Mononuclear cell (primary cell): ENCODE measurements around the gene ABLIM1. TPM values are rescaled to one million over a fixed set of nuclear protein-coding genes. Genes with fewer than 3 reads are reported as not detected.
"Not testable (repeated sequence)": the region's sequence is repeated elsewhere in the genome, so short reads cannot be mapped to it uniquely, and the experiment has no call there.

Experiments used
- H3K27me3 ChIP-seq: 2 replicates; pipeline ENCODE4 v1.6.0; 2011; ENCODE audit warnings: low read length, control low read depth; ENCODE audit not compliant: insufficient read depth
- H3K4me1 ChIP-seq: 2 replicates; pipeline ENCODE4 v1.5.1; 2011; ENCODE audit warnings: mild to moderate bottlenecking, low read length, control low read depth; ENCODE audit not compliant: insufficient read depth
- H3K4me3 ChIP-seq: 2 replicates; pipeline ENCODE4 v1.5.1; 2011; ENCODE audit warnings: mild to moderate bottlenecking, low read length, moderate library complexity
- H3K9me3 ChIP-seq: 2 replicates; pipeline ENCODE4 v1.5.1; 2011; ENCODE audit warnings: low read depth, mild to moderate bottlenecking, control low read depth, low read length
- total RNA-seq: library from RNA; depleted of rRNA; stranded (reverse); fragments of >200 nt; gene quantifications from one replicate; pipeline ENCODE4 v1.2.3, GENCODE V29; 2012

The ABLIM1 gene
- total RNA-seq: 108 TPM

DNA sequence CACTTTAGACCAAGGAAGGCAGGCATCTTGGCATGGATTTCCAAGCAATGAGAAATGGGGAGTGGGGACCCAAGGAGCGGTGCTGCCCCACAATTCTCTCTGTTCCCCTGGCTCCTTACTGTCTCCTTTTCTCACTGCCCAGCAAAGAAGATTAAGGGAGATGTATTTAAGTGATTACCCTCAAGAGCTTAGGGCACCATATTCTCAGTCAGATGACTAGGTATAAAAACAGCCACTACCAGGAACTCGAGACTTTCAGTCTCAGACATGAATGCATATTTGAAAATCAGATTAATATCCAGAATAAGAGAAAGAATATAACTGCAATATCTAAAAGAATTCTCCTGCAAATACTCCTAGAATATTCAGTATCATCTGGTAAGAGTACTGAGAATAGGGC, at the start of gene ABLIM1:
TSS of gene ABLIM1 (minus strand) at position 101 of the 400 bp plus-strand sequence. CDS start at position 26, 75 bp downstream.
- no peaks in the 10 kb centered on the region for H3K9me3 ChIP-seq
- no peaks in the 10 kb centered on the region for H3K4me1 ChIP-seq
- H3K27me3 ChIP-seq: no peaks in the 10 kb centered on the region
- H3K4me3 ChIP-seq: no peak within 1 kb of the TSS

DNA sequence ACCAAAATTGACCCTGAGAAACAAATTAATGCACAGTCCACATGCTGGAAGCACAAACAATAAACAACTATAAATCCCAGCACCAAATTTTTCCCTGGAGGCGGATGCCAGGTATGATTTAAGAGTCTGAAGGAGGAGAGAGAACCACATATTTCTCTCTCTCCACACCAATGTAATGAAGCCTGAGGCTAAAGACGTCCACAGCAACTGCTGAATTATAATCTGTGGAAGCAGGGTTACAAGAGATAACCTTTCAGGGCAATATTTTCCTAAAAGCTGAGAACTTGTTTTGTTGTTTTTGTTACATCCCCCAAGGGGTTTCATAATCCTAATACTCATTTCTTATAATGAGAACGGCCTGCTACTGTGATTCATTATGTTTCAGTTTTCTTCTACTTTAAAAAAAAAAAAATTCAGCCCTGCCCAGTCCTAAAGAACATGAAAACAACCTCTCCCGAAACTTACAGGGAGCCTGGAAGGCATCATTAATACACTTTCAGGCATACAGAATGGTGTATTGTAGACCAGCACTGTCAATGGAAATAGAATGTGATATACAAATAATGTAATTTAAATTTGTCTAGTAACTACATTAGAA, 48.5 kb upstream of the ABLIM1 start:
- Histone ChIP-seq H3K4me1 (no peaks in the 10 kb centered on the region), H3K4me3 (no peak overlapping the region), H3K9me3 (no peaks in the 10 kb centered on the region), H3K27me3 (no peaks in the 10 kb centered on the region)

DNA sequence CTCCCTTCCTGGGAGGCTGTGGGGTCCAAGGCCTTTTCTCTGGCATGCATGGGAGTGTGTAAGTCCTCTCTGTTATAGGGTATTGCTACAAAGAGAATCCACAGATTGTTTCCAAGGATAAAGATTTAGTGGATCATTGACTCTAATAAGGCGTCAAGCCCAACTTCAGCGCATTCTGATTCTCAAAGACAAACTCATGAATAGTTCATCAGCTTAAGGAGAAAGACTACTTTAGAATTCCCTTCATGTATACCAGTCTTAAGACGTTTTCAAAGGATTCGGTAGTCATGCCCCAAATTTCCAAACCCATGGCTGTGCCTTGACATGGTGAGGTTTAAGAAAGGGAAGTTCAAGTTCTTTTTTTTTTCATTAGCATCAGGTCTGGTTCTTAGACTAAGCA, 46.6 kb upstream of the ABLIM1 start:
- no peaks in the 10 kb centered on the region for H3K9me3 ChIP-seq
- no peaks in the 10 kb centered on the region for H3K4me1 ChIP-seq
- H3K27me3 ChIP-seq: no peaks in the 10 kb centered on the region
- no peak overlapping the region for H3K4me3 ChIP-seq

DNA sequence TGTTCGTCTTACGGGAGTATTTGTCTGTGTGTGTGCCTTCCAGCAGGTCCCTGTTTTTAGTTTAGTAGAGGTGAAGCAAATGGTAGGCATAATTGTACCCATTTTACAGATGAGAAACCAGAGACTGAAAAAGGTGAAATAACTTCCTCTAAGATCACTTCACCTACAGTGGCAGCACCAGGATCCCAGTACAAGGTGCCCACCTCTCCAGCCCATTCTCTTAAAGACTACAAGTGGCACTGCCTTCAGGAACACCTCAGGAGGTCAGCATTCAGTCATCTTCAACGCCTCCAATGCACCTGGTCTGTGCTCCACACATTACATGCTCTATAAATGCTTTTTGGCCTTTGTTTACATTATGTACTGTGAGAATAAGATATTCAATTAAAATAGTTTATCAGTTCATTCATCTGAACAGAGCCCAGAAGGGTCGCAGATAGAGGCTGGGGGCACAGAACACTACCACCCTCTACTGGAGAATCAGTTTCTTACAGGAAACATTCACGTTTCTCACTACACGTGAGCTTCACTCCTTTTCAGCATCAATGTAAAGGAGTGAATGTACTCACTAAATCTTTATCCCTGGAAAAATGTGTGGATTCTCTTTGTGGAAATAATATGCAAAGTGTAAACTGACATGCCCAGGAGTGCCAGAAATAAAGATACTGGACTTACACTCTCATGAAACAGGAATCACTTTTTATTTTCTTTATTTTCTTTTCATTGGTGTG, 45.5 kb upstream of the ABLIM1 start:
- no peaks in the 10 kb centered on the region for H3K27me3 ChIP-seq
- no peaks in the 10 kb centered on the region for H3K9me3 ChIP-seq
- no peak overlapping the region for H3K4me3 ChIP-seq
- no peaks in the 10 kb centered on the region for H3K4me1 ChIP-seq

DNA sequence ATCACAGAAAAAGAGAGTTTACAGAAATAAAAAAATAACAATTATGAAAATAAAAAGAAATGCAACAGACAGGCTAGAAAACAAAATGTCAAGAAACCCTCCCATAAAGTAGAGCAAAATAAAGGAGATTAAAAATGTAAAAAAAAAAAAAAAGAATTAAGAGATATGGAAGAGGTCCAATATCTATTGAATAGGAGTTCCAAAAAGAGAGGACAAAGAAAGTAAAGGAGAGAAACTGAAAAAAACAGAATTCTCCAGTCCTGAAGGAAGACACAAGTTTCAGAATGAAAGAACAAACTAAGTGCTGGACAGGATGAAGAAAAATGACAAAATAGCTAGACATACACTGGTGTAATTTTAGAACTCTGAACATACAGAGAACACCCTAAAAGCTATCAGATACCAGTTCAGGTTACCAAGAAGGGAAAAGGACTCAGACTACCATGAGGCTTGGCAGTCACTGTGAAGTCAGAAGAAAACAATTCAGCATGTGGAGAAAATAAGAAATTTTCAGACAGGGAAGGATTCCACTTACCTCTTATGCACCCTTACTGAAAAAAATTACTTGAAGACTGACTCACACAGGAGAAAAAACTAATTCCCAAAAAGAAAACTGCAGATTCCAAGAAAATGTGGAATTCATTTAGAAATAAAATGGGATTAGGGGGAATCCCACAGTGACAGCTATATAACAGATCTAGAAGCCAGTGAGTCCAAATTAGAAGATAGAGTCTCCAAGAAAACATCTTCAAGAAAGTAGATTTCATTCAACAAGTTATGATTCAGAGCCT, 40.4 kb upstream of the ABLIM1 start:
- Histone ChIP-seq H3K27me3 (no peaks in the 10 kb centered on the region), H3K4me3 (no peak overlapping the region), H3K4me1 (peaks cover 3% of the 10 kb centered on the region), H3K9me3 (no peaks in the 10 kb centered on the region)

DNA sequence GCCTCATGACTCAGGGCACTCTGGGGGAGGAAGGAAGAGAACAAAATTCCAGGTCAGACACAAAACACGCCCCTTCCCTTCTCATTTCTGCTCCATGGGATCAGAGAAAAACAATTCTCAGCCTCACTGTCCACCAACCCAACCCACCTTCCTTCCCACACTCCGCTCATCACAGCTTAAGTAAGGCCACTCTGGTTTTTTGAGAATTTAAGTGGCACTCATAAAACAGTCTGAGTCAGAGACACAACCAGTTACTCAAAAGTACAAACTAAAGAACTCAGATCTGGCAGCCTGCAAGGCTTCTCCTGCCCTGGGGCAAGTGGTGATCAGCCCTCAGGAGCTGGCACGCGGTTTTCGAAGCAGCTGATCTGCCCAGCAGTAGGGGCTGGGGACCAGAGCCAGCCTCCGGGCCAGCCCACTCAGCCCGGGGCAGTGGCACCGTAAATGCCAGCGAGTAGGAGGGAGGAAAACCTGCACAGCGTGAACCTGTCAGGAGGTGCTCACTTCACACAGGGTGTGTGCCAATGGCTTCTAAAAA, 39.1 kb upstream of the ABLIM1 start:
- Histone ChIP-seq H3K4me1 (peaks cover 3% of the 10 kb centered on the region), H3K4me3 (no peak overlapping the region)

DNA sequence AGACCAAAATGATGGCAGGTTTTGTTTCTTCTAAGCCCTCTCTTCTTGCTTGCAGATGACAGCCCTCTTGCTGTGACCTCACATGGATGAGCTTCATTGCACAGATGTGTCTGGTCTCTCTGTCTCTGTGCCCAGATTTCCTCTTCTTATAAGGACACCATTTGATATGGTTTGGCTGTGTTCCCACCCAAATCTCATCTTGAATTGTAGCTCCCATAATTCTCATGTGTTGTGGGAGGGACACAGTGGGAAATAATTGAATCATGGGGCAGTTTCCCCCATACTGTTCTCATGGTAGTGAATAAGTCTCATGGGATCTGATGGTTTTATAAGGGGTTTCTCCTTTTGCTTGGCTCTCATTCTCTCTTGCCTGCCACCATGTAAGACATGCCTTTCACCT, 38.2 kb upstream of the ABLIM1 start:
- not testable (repeated sequence) for H3K4me1 ChIP-seq, H3K9me3 ChIP-seq, H3K4me3 ChIP-seq, H3K27me3 ChIP-seq

More for the DNA sequence above, 39.1 kb upstream of the ABLIM1 start:
- Histone ChIP-seq H3K9me3 (no peaks in the 10 kb centered on the region), H3K27me3 (no peaks in the 10 kb centered on the region)

DNA sequence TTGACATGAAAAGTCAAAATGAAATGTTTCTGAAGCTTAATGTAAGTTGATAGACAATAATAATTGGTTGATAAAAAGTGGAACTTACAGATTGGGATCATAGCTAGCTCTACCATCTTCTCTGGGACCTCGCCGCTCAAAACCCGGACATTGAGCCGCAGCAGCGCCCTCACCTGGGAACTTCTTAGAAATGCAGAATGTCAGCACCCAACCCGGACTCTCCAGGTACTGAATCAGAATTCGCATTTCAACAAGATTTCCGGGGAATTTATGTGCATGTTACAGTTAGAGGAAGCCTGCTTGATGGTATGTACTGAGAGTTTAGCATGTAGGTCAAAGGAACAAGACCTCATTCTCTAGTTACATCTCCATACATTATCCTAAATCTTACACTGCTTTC, 36.7 kb upstream of the ABLIM1 start:
- no peaks in the 10 kb centered on the region for H3K27me3 ChIP-seq
- H3K4me3 ChIP-seq: no peak overlapping the region
- H3K4me1 ChIP-seq: peaks cover 3% of the 10 kb centered on the region
- H3K9me3 ChIP-seq: no peaks in the 10 kb centered on the region

DNA sequence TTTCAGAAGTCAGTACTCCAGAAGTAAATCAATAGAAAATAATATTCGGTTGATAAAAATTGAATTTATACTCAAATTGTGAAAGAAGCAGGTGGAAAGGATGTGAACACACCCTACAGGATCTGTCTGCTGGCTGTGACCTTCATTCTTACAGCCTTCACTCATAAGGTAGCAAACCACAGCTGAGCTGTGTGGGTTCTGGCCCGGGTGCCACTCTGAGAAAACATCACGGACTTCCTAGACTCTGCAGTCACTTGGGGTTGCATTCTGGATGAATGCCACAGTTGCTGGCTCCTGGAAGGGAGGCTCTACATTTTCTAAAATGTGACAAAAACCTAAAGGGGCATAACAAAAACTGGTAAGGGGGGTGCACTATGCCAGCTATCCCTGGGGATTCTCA, 36.0 kb upstream of the ABLIM1 start:
- no peak overlapping the region for H3K4me3 ChIP-seq
- H3K27me3 ChIP-seq: no peaks in the 10 kb centered on the region
- peaks cover 3% of the 10 kb centered on the region for H3K4me1 ChIP-seq
- no peaks in the 10 kb centered on the region for H3K9me3 ChIP-seq

DNA sequence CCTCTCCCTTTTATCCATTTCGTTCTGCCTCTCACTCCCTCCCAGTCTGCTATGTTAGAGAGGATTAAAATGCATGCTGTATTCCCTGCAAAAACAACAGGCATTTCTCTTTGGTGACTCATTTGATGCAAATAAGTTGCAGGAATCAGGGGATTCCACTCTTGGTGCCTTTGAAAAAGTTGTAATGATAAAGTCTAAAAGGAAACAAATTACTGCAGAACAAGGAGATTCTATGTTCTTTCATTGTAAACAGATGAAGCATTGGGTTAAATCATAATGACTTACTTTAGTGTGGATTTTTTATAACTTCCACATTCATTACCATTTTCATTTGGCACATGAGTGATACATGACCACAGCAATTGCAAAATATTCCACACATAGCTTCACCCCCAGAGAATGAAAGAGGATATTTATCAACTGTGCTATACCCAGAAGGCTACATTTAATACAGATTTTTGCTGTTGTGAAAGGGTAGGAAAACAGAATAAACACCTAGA, 33.4 kb upstream of the ABLIM1 start:
- Histone ChIP-seq H3K4me1 (peaks cover 3% of the 10 kb centered on the region), H3K4me3 (no peak overlapping the region), H3K27me3 (no peaks in the 10 kb centered on the region), H3K9me3 (no peaks in the 10 kb centered on the region)

DNA sequence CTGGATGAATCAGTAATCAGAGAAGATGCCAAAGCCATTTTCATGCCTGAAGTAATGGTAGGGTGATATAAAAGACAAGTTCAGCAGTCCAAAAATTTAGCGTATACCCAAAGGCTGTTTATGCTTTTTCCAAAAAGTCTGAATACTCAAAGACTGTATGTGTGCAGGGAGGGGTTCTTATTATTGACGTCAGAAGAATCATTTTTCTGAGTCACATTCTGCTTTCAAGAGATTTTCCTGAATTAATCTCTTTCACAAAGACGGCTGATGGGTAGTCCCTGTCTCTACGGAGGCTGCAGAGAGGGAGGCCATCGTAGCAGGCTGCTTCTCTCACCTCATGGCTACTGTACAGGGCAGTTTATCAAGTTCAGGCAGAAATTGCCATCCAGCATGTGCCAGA, 30.7 kb upstream of the ABLIM1 start:
- H3K9me3 ChIP-seq: no peaks in the 10 kb centered on the region

DNA sequence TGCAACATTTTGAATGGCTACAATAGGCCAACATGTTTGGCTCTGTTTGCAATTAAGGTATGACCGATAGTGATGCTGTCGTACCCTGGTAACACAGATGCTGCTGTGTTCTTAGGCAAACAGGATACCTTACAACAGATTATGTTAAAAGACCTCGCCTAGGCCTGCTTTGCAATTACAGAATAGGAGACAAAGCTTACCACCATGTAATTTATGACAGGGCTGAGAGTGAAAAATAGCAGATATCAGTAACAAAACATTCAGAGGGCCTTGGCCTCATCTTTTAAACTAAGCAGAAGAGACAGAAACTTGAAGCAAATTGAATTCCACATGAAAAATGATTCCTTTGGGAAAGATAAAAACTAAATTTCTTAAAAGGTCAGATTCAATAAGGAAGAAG, 29.4 kb upstream of the ABLIM1 start:
- Histone ChIP-seq H3K9me3 (no peaks in the 10 kb centered on the region), H3K4me3 (no peak overlapping the region), H3K27me3 (no peaks in the 10 kb centered on the region), H3K4me1 (no peaks in the 10 kb centered on the region)

More for the DNA sequence above, 30.7 kb upstream of the ABLIM1 start:
- H3K4me1 ChIP-seq: no peaks in the 10 kb centered on the region
- no peaks in the 10 kb centered on the region for H3K27me3 ChIP-seq
- no peak overlapping the region for H3K4me3 ChIP-seq

DNA sequence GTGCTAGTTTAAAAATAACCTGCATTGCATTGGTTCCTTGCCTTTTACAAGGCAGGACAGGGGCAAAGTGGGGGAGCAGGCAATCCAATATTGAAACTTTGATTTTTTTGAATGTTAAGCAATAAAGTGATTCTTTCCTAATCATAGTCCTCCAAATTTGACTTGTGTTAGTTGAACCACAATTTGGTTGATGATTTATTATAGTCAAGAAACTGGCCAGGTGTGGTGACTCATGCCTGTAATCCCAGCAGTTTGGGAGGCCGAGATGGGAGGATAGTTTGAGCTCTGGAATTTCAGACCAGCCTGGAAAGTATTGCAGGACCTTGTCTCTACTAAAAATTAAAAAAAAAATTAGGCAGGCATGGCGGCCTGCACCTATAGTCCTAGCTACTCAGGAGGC, 27.9 kb upstream of the ABLIM1 start:
- Histone ChIP-seq H3K9me3 (no peaks in the 10 kb centered on the region), H3K4me1 (no peaks in the 10 kb centered on the region), H3K4me3 (no peak overlapping the region), H3K27me3 (no peaks in the 10 kb centered on the region)

DNA sequence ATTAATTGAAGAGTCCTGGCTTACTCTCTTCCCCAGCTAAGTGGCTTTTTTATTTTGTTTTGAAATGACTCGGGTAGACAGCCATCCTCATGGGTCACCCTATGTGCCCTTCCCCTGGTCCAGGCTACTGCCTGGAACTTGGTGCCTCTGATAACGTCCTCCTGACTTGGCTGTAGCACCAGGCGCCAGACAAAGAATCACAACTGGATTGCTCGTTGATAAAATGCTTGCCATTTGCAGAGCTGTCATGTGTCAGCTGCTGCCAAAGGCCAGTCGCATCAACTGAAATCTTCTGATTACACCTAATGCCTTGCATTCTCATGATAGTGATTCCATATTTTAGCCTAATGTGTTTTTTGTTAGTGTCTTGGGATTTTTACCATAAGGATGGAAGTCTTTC, 27.4 kb upstream of the ABLIM1 start:
- Histone ChIP-seq H3K27me3 (no peaks in the 10 kb centered on the region), H3K4me1 (no peaks in the 10 kb centered on the region), H3K9me3 (no peaks in the 10 kb centered on the region), H3K4me3 (no peak overlapping the region)

DNA sequence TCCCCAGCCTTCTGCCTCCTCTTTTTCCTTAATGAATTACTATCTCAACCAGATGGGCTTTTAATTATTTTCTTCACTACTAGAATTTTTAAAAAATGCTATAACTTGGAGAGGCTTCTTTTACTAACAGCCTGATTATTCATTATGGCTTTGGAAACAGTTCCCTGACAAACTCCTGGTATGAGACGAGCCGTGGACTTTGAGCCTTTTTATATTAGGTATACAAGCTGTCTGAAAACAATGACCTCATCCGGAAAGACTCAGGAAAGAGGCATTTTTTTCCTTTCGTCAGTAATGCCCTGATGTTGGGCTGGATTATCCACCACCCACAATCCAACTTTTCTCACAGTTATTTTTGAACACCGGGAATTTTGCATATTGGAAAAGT, 26.7 kb upstream of the ABLIM1 start:
- no peaks in the 10 kb centered on the region for H3K4me1 ChIP-seq
- no peaks in the 10 kb centered on the region for H3K9me3 ChIP-seq
- H3K4me3 ChIP-seq: no peak overlapping the region
- H3K27me3 ChIP-seq: no peaks in the 10 kb centered on the region
